MCF 10A (cell line): ENCODE results near the gene PVALEF. TPM values are rescaled to one million over a fixed set of nuclear protein-coding genes. Genes with fewer than 3 reads are reported as not detected.

Experiments
- BruUV-seq: library from RNA; stranded (reverse); fragments of 400-500 nt; replicated peaks from 2 replicates; lab custom pipeline; 2021; lab: Mats Ljungman, UMichigan
- CTCF ChIA-PET: fragments of 300-600 bp; sonication (Branson Sonifier 250); formaldehyde crosslinking; extraction: SDS; loops from one replicate; lab custom pipeline; 2021; ENCODE audit warnings: antibody characterized with exemption, inconsistent platforms; lab: Yijun Ruan, JAX
- POLR2A ChIA-PET: fragments of 300-600, 350-650 bp; sonication (Branson Sonifier 250); formaldehyde crosslinking; extraction: SDS; loops from one replicate; lab custom pipeline; 2020; ENCODE audit warnings: antibody characterized with exemption, inconsistent platforms; lab: Yijun Ruan, JAX
- DNase-seq: peaks from one replicate; pipeline ENCODE4 v3.0.0-alpha.2; 2018; ENCODE audit not compliant: unreplicated experiment
- H3K27ac Mint-ChIP-seq: one replicate; pipeline ENCODE4 v1.8.0; 2022; ENCODE audit warnings: mild to moderate bottlenecking, low read depth, mixed read lengths; ENCODE audit not compliant: unreplicated experiment
- H3K27me3 Mint-ChIP-seq: one replicate; pipeline ENCODE4 v1.8.0; 2022; ENCODE audit warnings: mixed read lengths; ENCODE audit not compliant: insufficient read depth, unreplicated experiment
- H3K36me3 Mint-ChIP-seq: one replicate; pipeline ENCODE4 v1.8.0; 2022; ENCODE audit warnings: mild to moderate bottlenecking, moderate library complexity, mixed read lengths; ENCODE audit not compliant: insufficient read depth, unreplicated experiment
- H3K4me1 Mint-ChIP-seq: one replicate; pipeline ENCODE4 v1.8.0; 2022; ENCODE audit warnings: mixed read lengths; ENCODE audit not compliant: insufficient read depth, unreplicated experiment
- H3K4me3 Mint-ChIP-seq: one replicate; pipeline ENCODE4 v1.8.0; 2022; ENCODE audit warnings: mild to moderate bottlenecking, moderate library complexity, mixed read lengths; ENCODE audit not compliant: unreplicated experiment
- H3K9me3 Mint-ChIP-seq: one replicate; pipeline ENCODE4 v1.8.0; 2022; ENCODE audit warnings: mixed read lengths; ENCODE audit not compliant: unreplicated experiment
- CTCF ChIP-seq: fragments of 200-600 bp; IDR thresholded peaks from one replicate; pipeline ENCODE4 v1.8.0; 2022; ENCODE audit warnings: antibody characterized with exemption, mild to moderate bottlenecking; ENCODE audit not compliant: unreplicated experiment
- intact Hi-C: fragments of 100-400 bp; cut with micrococcal nuclease; formaldehyde crosslinking; loops from 2 replicates; pipeline ENCODE4 v1.14.1; 2022
- total RNA-seq: library from RNA; stranded (reverse); gene quantifications from 2 replicates; pipeline ENCODE4 v1.2.3, GENCODE V29; 2022

PVALEF gene
- total RNA-seq, 1 experiment from 2014 or later, result not detected

- Mint-ChIP-seq H3K27ac (no peak overlapping the region), H3K36me3 (no peaks in the 10 kb centered on the region), H3K4me3 (no peak overlapping the region), H3K4me1 (no peaks in the 10 kb centered on the region), H3K9me3 (no peaks in the 10 kb centered on the region), H3K27me3 (peaks cover 15% of the 10 kb centered on the region)
- DNase-seq, result no peak
- CTCF ChIA-PET, result no interaction called here
- intact Hi-C loops, result no loop called here
- TF ChIP-seq CTCF, result no peak
- BruUV-seq, result no TSS peak
- POLR2A ChIA-PET, result interaction anchor here (0.7 kb wide), 1 partner anchor 367 kb away, joined by 3 read pairs; no protein-coding TSS in a partner anchor
These were observed 16.7 kb upstream of the PVALEF start for GRCh38 chr17:81148571-81148970.

- H3K27me3 Mint-ChIP-seq, result peaks cover 15% of the 10 kb centered on the region
- ChIA-PET CTCF (no interaction called here), POLR2A (interaction anchor here (0.7 kb wide), 1 partner anchor 367 kb away, joined by 3 read pairs; no protein-coding TSS in a partner anchor)
- no peak overlapping the region for H3K27ac Mint-ChIP-seq
- intact Hi-C loops, result no loop called here
- H3K9me3 Mint-ChIP-seq, result no peaks in the 10 kb centered on the region
- no peak for TF ChIP-seq CTCF
- no peaks in the 10 kb centered on the region for H3K4me1 Mint-ChIP-seq
- BruUV-seq, result no TSS peak
- H3K36me3 Mint-ChIP-seq, result no peaks in the 10 kb centered on the region
- DNase-seq, result no peak
- H3K4me3 Mint-ChIP-seq, result no peak overlapping the region
These were observed 16.2 kb upstream of the PVALEF start for GRCh38 chr17:81148986-81149533.

- TF ChIP-seq CTCF, result no peak
- no peaks in the 10 kb centered on the region for H3K4me1 Mint-ChIP-seq
- H3K36me3 Mint-ChIP-seq, result no peaks in the 10 kb centered on the region
- H3K4me3 Mint-ChIP-seq, result no peak overlapping the region
- no peaks in the 10 kb centered on the region for H3K9me3 Mint-ChIP-seq
- no peak overlapping the region for H3K27ac Mint-ChIP-seq
- intact Hi-C loops, result no loop called here
- peaks cover 15% of the 10 kb centered on the region for H3K27me3 Mint-ChIP-seq
- ChIA-PET POLR2A (no interaction called here), CTCF (interaction anchor here (0.6 kb wide), 1 partner anchor 21 kb away, joined by 4 read pairs; no protein-coding TSS in a partner anchor)
- DNase-seq, result no peak
- no TSS peak for BruUV-seq
These were observed 14.8 kb upstream of the PVALEF start for GRCh38 chr17:81150377-81151077.

DNA sequence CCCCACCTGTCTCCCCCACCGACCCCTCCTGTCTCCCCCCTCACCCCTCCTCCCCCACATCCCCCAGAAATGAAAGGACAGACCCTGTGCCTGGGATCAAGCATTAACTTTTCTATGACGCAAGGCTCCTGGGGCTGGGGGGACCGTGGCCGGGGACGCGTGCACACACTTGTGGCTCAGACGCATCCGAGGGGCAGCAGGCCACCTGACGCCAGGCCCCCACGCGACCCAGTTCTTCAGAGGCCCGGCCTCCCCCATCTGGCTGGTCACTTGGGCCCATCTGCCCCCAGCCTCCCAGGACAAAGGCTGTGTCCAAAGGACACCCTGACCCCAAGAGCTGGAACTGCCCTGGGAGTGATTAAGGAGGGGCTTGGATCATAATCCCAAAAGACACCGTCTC, 14.0 kb upstream of the PVALEF start:
- Mint-ChIP-seq H3K27ac (no peak overlapping the region), H3K9me3 (no peaks in the 10 kb centered on the region), H3K4me3 (no peak overlapping the region), H3K27me3 (peaks cover 15% of the 10 kb centered on the region), H3K36me3 (no peaks in the 10 kb centered on the region), H3K4me1 (no peaks in the 10 kb centered on the region)
- TF ChIP-seq CTCF, result no peak
- no TSS peak for BruUV-seq
- ChIA-PET CTCF (interaction anchor here (0.7 kb wide), 1 partner anchor 285 kb away, joined by 3 read pairs; no protein-coding TSS in a partner anchor), POLR2A (interaction anchor here (0.7 kb wide), 1 partner anchor 51 kb away, joined by 4 read pairs; no protein-coding TSS in a partner anchor)
- intact Hi-C loops, result no loop called here
- no peak for DNase-seq
